Parathyroid adenoma (tissue), 2 donors: Measurements from ENCODE around the gene DLL1.

Experiments
- H2AFZ ChIP-seq: fragments of 300-600 bp; sonication (generic); one replicate; pipeline ENCODE4 v1.7.0; 2017; ENCODE audit warnings: antibody characterized with exemption, mild to moderate bottlenecking
- H3K27ac ChIP-seq: fragments of 300-600 bp; sonication (generic); one replicate; pipeline ENCODE4 v1.7.0; 2017
- H3K27me3 ChIP-seq: fragments of 300-600 bp; sonication (generic); one replicate; pipeline ENCODE4 v1.7.0; 2017; ENCODE audit warnings: low read length; ENCODE audit not compliant: control insufficient read depth, insufficient read depth
- H3K36me3 ChIP-seq: fragments of 300-600 bp; sonication (generic); one replicate; pipeline ENCODE4 v1.7.0; 2017; ENCODE audit warnings: low read length; ENCODE audit not compliant: control insufficient read depth, insufficient read depth
- H3K4me1 ChIP-seq: fragments of 300-600 bp; sonication (generic); one replicate; pipeline ENCODE4 v1.7.0; 2017; ENCODE audit warnings: control low read depth
- H3K4me2 ChIP-seq: fragments of 300-600 bp; sonication (generic); one replicate; pipeline ENCODE4 v1.7.0; 2017; ENCODE audit warnings: low read length
- H3K4me3 ChIP-seq: fragments of 300-600 bp; sonication (generic); one replicate; pipeline ENCODE4 v1.7.0; 2017; ENCODE audit warnings: low read depth, low read length
- H3K79me2 ChIP-seq: fragments of 300-600 bp; sonication (generic); one replicate; pipeline ENCODE4 v1.7.0; 2017; ENCODE audit warnings: control low read depth
- H3K9ac ChIP-seq: fragments of 300-600 bp; sonication (generic); one replicate; pipeline ENCODE4 v1.7.0; 2017; ENCODE audit warnings: mild to moderate bottlenecking
- H3K9me3 ChIP-seq: fragments of 300-600 bp; sonication (generic); one replicate; pipeline ENCODE4 v1.7.0; 2017; ENCODE audit warnings: low read length; ENCODE audit not compliant: control insufficient read depth
- TF ChIP-seq, protein P1 (sequence below): fragments of 300-600 bp; sonication (generic); IDR thresholded peaks from one replicate; pipeline ENCODE4 v1.7.0; 2017; ENCODE audit warnings: antibody characterized with exemption, mild to moderate bottlenecking
- donor health status: primary hyperparathyroidism.

The DLL1 gene

DNA sequence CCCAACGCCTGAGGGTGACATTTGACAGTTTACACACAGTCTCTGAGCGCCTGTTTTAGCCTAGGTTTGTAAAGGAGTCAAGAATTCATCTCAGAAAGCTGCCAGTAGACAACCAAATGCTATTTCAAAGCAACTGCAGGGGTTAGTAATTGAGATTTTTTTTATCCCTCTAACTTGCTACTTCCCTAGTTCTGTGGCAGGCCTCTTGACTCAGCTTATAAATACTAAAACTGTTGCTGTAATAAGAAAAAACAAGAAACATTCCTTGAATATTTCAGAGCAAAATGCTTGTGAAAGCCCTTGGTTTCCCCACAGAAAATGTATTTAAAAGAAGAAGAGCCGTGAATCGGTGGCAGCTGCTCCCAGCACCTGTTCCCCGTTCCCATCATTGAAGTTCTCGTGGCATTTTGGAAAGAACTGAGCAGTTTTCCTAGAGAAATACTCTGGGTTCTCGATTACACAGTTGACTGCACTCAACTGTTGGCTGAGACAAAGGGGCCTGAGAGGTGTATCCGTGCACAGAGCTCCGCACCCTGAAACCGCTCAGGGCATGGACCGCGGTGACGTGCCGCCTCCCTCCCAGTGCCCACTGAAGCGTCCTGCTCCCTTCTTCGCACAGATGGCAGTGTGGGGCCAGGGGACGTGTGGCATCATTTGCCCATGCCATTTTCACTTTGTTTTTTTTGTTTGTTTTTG is 20.9 kb downstream of the DLL1 start:
- TF ChIP-seq, protein P1, sequence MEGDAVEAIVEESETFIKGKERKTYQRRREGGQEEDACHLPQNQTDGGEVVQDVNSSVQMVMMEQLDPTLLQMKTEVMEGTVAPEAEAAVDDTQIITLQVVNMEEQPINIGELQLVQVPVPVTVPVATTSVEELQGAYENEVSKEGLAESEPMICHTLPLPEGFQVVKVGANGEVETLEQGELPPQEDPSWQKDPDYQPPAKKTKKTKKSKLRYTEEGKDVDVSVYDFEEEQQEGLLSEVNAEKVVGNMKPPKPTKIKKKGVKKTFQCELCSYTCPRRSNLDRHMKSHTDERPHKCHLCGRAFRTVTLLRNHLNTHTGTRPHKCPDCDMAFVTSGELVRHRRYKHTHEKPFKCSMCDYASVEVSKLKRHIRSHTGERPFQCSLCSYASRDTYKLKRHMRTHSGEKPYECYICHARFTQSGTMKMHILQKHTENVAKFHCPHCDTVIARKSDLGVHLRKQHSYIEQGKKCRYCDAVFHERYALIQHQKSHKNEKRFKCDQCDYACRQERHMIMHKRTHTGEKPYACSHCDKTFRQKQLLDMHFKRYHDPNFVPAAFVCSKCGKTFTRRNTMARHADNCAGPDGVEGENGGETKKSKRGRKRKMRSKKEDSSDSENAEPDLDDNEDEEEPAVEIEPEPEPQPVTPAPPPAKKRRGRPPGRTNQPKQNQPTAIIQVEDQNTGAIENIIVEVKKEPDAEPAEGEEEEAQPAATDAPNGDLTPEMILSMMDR: no peak
- no peak overlapping the region for H3K27ac ChIP-seq
- H3K27me3 ChIP-seq: no peaks in the 10 kb centered on the region
- no peaks in the 10 kb centered on the region for H3K79me2 ChIP-seq
- no peak overlapping the region for H3K4me3 ChIP-seq
- H3K36me3 ChIP-seq: no peaks in the 10 kb centered on the region
- no peak overlapping the region for H2AFZ ChIP-seq
- H3K4me1 ChIP-seq: no peaks in the 10 kb centered on the region
- no peaks in the 10 kb centered on the region for H3K9me3 ChIP-seq
- no peak overlapping the region for H3K9ac ChIP-seq
- H3K4me2 ChIP-seq: no peak overlapping the region

GRCh38 chr6:170269151-170269845 is 21.6 kb downstream of the DLL1 start:
- TF ChIP-seq, protein P1: no peak
- H2AFZ ChIP-seq: no peak overlapping the region
- no peaks in the 10 kb centered on the region for H3K36me3 ChIP-seq
- H3K4me1 ChIP-seq: no peaks in the 10 kb centered on the region
- no peak overlapping the region for H3K9ac ChIP-seq
- H3K27me3 ChIP-seq: no peaks in the 10 kb centered on the region
- no peak overlapping the region for H3K4me2 ChIP-seq
- H3K79me2 ChIP-seq: no peaks in the 10 kb centered on the region
- no peak overlapping the region for H3K4me3 ChIP-seq
- H3K9me3 ChIP-seq: no peaks in the 10 kb centered on the region
- no peak overlapping the region for H3K27ac ChIP-seq

DNA sequence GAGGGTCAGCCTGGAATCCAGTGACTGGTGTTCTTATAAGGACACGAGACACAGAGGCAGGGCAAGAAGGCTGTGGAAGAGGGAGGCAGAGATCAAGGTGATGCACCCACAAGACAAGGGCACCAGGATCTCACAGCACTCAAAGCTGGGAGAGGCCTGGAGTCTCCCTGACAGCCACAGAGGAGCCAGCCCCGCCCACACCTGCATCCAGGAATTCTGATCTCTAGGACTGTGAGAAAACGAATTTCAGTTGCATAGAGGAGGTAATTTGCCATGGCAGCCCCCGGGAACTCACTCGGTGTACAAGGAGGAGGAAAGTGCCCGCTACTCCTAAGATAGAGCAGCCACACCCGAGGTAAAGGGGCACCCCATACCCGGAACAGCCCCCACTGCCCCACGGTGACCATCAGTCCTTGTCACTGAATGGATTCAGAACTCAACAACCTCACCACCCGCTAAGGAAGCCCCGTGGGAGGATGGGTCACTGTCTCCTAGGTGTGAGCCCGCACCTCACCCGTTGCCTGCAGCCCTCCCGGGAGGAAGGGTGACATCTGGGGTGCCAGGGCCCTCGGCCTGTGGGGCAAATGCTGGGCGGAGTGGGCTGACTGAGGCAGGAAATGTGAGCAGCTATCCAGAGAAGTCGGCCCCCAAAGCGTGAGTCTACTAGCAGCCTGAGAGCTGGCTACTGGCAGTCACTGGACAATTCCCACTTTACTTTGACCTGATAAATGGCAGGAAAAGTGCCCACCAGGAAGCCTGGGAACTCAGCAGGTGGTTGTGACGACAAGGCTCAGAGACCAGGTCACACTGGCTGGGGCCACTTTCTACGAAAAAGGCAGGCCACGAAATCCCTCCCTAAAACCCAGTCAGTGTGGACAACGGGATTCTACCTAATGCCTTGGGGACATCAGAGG is 22.4 kb downstream of the DLL1 start:
- H3K4me1 ChIP-seq: no peaks in the 10 kb centered on the region
- no peak overlapping the region for H3K4me3 ChIP-seq
- H3K36me3 ChIP-seq: no peaks in the 10 kb centered on the region
- no peak overlapping the region for H3K4me2 ChIP-seq
- no peaks in the 10 kb centered on the region for H3K27me3 ChIP-seq
- H3K27ac ChIP-seq: no peak overlapping the region
- TF ChIP-seq, protein P1: no peak
- no peaks in the 10 kb centered on the region for H3K9me3 ChIP-seq
- no peak overlapping the region for H2AFZ ChIP-seq
- no peaks in the 10 kb centered on the region for H3K79me2 ChIP-seq
- no peak overlapping the region for H3K9ac ChIP-seq

- Histone ChIP-seq H3K9ac (no peak overlapping the region), H3K4me2 (no peak overlapping the region), H3K27ac (no peak overlapping the region), H3K4me1 (no peaks in the 10 kb centered on the region), H2AFZ (no peak overlapping the region), H3K36me3 (no peaks in the 10 kb centered on the region), H3K27me3 (no peaks in the 10 kb centered on the region), H3K9me3 (no peaks in the 10 kb centered on the region), H3K79me2 (no peaks in the 10 kb centered on the region), H3K4me3 (no peak overlapping the region)
- TF ChIP-seq, protein P1: no peak
Measured at GRCh38 chr6:170267688-170268087, 23.2 kb downstream of the DLL1 start.
